ENCODE results near the gene CLRN2. TPM values are rescaled to one million over a fixed set of nuclear protein-coding genes. Genes with fewer than 3 reads are reported as not detected.
"Not testable (repeated sequence)": the region's sequence is repeated elsewhere in the genome, so short reads cannot be mapped to it uniquely, and the experiment has no call there.

The CLRN2 gene
- total and polyA plus RNA-seq, 5 donors: not detected

- Histone ChIP-seq H3K4me3 (ENCODE audit: low read length) (no peak overlapping the region), H3K4me1 (ENCODE audit: control insufficient read depth, insufficient read depth, low read length) (no peaks in the 10 kb centered on the region), H3K9me3 (ENCODE audit: control insufficient read depth, low read length) (no peaks in the 10 kb centered on the region), H3K27me3 (ENCODE audit: control insufficient read depth, insufficient read depth) (no peaks in the 10 kb centered on the region), H3K27ac (ENCODE audit: low read length) (no peak overlapping the region)
- DNase-seq (no peak), ATAC-seq (no peak)
- WGBS: 65% methylated on average over 1 of the region's 1 CpG
- intact Hi-C loops (cut with DNase I): no loop called here
These were observed 47.2 kb downstream of the CLRN2 start for GRCh38 chr4:17562157-17562556.

DNA sequence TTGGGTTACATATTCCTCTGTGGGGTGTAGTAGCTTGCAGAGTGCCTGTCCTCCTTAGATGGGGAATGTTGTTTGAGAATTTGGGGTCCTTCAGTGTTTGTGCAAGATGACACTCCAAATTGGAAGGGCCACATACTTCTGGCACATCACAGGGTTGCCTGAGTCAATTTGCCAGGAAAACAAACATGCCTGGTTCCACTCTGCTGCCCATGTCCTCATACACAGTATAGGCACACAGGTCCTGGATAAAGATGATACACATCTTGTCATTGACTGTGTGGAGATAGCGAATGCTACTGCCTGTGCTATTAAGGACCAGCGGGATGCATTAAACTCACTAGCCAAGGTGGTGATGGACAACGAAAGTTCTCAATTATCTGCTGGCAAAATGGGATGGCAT lies 50.9 kb downstream of the CLRN2 start:
- Histone ChIP-seq H3K27ac (ENCODE audit: low read length) (no peak overlapping the region), H3K4me1 (ENCODE audit: control insufficient read depth, insufficient read depth, low read length) (no peaks in the 10 kb centered on the region), H3K9me3 (ENCODE audit: control insufficient read depth, low read length) (no peaks in the 10 kb centered on the region), H3K27me3 (ENCODE audit: control insufficient read depth, insufficient read depth) (no peaks in the 10 kb centered on the region), H3K4me3 (ENCODE audit: low read length) (no peak overlapping the region)
- ATAC-seq (no peak), DNase-seq (no peak)
- intact Hi-C loops (cut with DNase I): no loop called here
- WGBS: 87% methylated on average over 3 of the region's 3 CpGs

- no peaks in the 10 kb centered on the region for H3K27me3 ChIP-seq (ENCODE audit: control insufficient read depth, insufficient read depth)
- H3K4me1 ChIP-seq (ENCODE audit: control insufficient read depth, insufficient read depth, low read length): no peaks in the 10 kb centered on the region
- WGBS: 72% methylated on average over 2 of the region's 2 CpGs
- no peak for ATAC-seq
- no peak overlapping the region for H3K4me3 ChIP-seq (ENCODE audit: low read length)
- no peak for DNase-seq
- no peak overlapping the region for H3K27ac ChIP-seq (ENCODE audit: low read length)
- no peaks in the 10 kb centered on the region for H3K9me3 ChIP-seq (ENCODE audit: control insufficient read depth, low read length)
- intact Hi-C loops (cut with DNase I): no loop called here
These were observed 52.3 kb downstream of the CLRN2 start for GRCh38 chr4:17567271-17567670.

DNA sequence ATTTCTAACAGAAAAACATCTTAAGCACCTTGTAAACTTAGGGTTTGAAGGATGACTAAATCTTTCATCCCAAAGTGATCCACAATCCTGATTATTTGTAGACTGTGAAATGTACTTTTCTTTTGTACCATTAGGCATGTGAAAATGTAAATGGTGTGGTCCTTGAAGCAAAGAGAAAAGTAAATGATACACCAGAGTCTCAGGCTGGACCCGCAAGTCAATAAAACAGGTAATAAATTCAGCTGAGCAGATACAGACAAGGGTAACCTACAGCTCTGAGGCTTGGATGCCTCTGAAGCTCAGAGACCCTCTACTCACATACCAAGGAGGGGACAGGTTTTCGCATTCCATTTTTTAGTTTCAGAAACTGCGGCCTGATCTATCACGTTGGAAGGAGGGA lies 59.2 kb downstream of the CLRN2 start:
- no peak overlapping the region for H3K27ac ChIP-seq (ENCODE audit: low read length)
- H3K4me3 ChIP-seq (ENCODE audit: low read length): no peak overlapping the region
- H3K27me3 ChIP-seq (ENCODE audit: control insufficient read depth, insufficient read depth): no peaks in the 10 kb centered on the region
- ATAC-seq: no peak
- WGBS: 95% methylated on average over 4 of the region's 4 CpGs
- no peak for DNase-seq
- H3K9me3 ChIP-seq (ENCODE audit: control insufficient read depth, low read length): no peaks in the 10 kb centered on the region
- H3K4me1 ChIP-seq (ENCODE audit: control insufficient read depth, insufficient read depth, low read length): peaks cover 7% of the 10 kb centered on the region
- intact Hi-C loops (cut with DNase I): no loop called here

DNA sequence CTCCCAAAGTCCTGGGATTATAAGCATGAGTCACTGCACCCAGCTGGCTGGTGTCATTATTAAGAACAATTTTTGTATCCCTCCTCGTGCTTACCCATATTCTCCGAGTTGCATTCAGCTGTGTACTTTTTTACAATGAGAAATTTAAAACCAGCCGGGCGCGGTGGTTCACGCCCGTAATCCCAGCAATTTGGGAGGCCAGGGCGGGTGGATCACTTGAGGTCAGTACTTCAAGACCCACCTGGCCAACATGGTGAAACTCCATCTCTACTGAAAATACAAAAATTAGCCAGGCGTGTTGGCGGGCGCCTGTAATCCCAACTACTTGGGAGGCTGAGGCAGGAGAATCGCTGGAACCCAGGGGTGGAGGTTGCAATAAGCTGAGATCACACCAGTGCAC lies 60.2 kb downstream of the CLRN2 start:
- H3K4me3 ChIP-seq (ENCODE audit: low read length); H3K4me1 ChIP-seq (ENCODE audit: control insufficient read depth, insufficient read depth, low read length); ATAC-seq; DNase-seq; intact Hi-C loops (cut with DNase I); H3K9me3 ChIP-seq (ENCODE audit: control insufficient read depth, low read length); H3K27me3 ChIP-seq (ENCODE audit: control insufficient read depth, insufficient read depth); H3K27ac ChIP-seq (ENCODE audit: low read length): not testable (repeated sequence)
- WGBS: 96% methylated on average over 12 of the region's 12 CpGs

Other genes with a start within 250 kb of the CLRN2 start
- 10 to 100 TPM; 33.8 to 48.1 (median 44.9) TPM for gene QDPR, start 3.1 kb upstream of the CLRN2 start, total RNA-seq
- 53.9 TPM for gene QDPR, start 3.1 kb upstream of the CLRN2 start, polyA plus RNA-seq
- gene LAP3, start 62.0 kb downstream of the CLRN2 start, total RNA-seq: 10 to 100 TPM; 36.1 to 61.6 (median 49.1) TPM
- 31.2 TPM for gene LAP3, start 62.0 kb downstream of the CLRN2 start, polyA plus RNA-seq
- gene MED28, start 99.5 kb downstream of the CLRN2 start, total RNA-seq: 10 to 100 TPM; 22.1 to 34.3 (median 29.1) TPM
- 10.2 TPM for gene MED28, start 99.5 kb downstream of the CLRN2 start, polyA plus RNA-seq